NB4 (cell line): ENCODE data around the gene MEGF9.

Experiments used
- CTCF ChIP-seq: IDR thresholded peaks from one replicate; pipeline ENCODE4 v1.5.1; 2012; ENCODE audit warnings: low read depth, low read length
- MAX ChIP-seq: IDR thresholded peaks from 2 replicates; pipeline ENCODE4 v1.6.1; 2011; ENCODE audit warnings: low read depth, low read length
- POLR2A ChIP-seq: IDR thresholded peaks from 2 replicates; pipeline ENCODE4 v1.6.1; 2011; ENCODE audit warnings: mild to moderate bottlenecking; ENCODE audit not compliant: insufficient read length; ENCODE audit errors: extremely low read depth

- TF ChIP-seq MAX (no peak), CTCF (no peak), POLR2A (no peak)
Observed at GRCh38 chr9:120755044-120755443, 40.8 kb upstream of the MEGF9 start.
